GM10248 (cell line): ENCODE data around the gene ARIH2.
"Not testable (repeated sequence)": the region's sequence is repeated elsewhere in the genome, so short reads cannot be mapped to it uniquely, and the experiment has no call there.

Experiments used
- CTCF ChIA-PET: fragments of 300-600 bp; sonication (Branson Sonifier 250); formaldehyde crosslinking; extraction: SDS; loops from one replicate; lab custom pipeline; 2021; ENCODE audit warnings: antibody characterized with exemption; lab: Yijun Ruan, JAX
- POLR2A ChIA-PET: fragments of 350-650 bp; sonication (Branson Sonifier 250); formaldehyde crosslinking; extraction: SDS; loops from one replicate; lab custom pipeline; 2020; ENCODE audit warnings: antibody characterized with exemption; lab: Yijun Ruan, JAX
- DNase-seq: peaks from one replicate; pipeline ENCODE4 v3.0.0; 2012; ENCODE audit errors: extremely low spot score
- CTCF ChIP-seq: IDR thresholded peaks from 2 replicates; pipeline ENCODE4 v1.5.1; 2012; ENCODE audit warnings: mild to moderate bottlenecking, low read depth; ENCODE audit errors: extremely low read depth, missing control alignments, control extremely low read depth

ARIH2 gene

GRCh38 chr3:49005998-49006397 is 87.4 kb downstream of the ARIH2 start:
- ChIA-PET POLR2A (interaction anchor here (0.5 to 6.5 kb wide), 5 partner anchors 11 to 128 kb away, joined by 4 to 50 read pairs (median 20); partner anchors contain the start of genes DALRD3, IMPDH2 and NDUFAF3), CTCF (interaction anchor here (1.2 to 11.8 kb wide), 8 partner anchors 8 to 286 kb away, joined by 3 to 131 read pairs (median 10); partner anchors contain the start of genes DALRD3, NDUFAF3 and P4HTM)
- TF ChIP-seq CTCF = no peak
- DNase-seq = no peak

GRCh38 chr3:49006408-49007067 is 87.9 kb downstream of the ARIH2 start:
- ChIA-PET CTCF (interaction anchor here (0.6 to 11.8 kb wide), 15 partner anchors 9 to 570 kb away, joined by 3 to 131 read pairs (median 5); partner anchors contain the start of genes DALRD3, IMPDH2, KLHDC8B and NDUFAF3), POLR2A (interaction anchor here (0.6 to 6.5 kb wide), 14 partner anchors 9 to 464 kb away, joined by 3 to 50 read pairs (median 4); partner anchors contain the start of genes DAG1, DALRD3, IMPDH2 and NDUFAF3)
- no peak for TF ChIP-seq CTCF
- no peak for DNase-seq

GRCh38 chr3:49007068-49007770 is 88.6 kb downstream of the ARIH2 start, which contains the start of gene WDR6:
WDR6 (plus strand) TSS chr3:49007391; CDS start chr3:49007432, 41 bp downstream.
- TF ChIP-seq CTCF = peak; percentile 50
- CTCF ChIA-PET = interaction anchor here (0.6 to 11.8 kb wide), 17 partner anchors 8 to 571 kb away, joined by 3 to 131 read pairs (median 4); partner anchors contain the start of genes ARIH2, DALRD3, IMPDH2 and KLHDC8B
- POLR2A ChIA-PET = interaction anchor here (0.6 to 6.5 kb wide), 15 partner anchors 9 to 1712 kb away, joined by 3 to 50 read pairs (median 4); partner anchors contain the start of genes DAG1, DALRD3, IMPDH2 and NDUFAF3
- peak; percentile 98 for DNase-seq

DNA sequence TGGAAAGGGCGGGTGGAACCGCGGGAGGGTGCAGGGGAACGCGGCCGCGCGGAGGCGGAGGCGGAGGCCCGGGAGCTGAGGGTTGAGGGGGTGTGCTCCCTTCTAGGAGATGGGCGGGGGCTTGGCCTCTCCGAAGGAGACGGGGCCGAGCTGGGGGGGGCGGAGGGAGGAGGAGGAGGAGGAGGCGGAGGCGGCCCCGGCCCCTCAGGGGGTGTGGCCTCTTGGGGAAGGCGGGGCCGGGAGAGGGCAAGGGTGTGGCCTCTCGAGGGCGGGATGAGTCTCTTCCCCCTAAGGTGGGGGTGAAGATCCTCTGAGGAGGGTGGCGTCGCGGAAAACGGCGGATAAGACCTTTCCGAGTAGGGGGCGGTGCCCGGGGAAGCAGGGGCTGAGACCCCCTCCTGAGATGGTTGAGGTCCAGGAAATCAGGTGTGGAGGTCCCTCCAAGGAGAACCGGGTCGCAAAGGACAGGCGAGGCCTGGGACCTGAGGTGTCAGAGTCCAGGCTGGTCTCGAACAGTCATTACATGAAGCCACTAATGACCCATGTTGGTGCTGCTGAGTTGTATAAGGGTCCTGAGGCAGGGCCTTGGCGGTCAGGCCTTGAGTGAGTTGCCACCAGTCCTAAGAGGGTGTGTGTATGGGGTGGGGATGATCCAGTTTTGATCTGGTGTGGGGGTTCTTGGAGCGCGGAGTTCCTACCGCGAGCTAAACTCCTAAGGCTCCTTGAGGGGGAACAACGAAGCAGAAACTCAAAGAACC is 89.3 kb downstream of the ARIH2 start:
- ChIA-PET POLR2A (interaction anchor here (0.6 to 6.5 kb wide), 10 partner anchors 9 to 1712 kb away, joined by 3 to 50 read pairs (median 6); partner anchors contain the start of genes DAG1, DALRD3, IMPDH2 and NDUFAF3), CTCF (interaction anchor here (0.9 to 11.8 kb wide), 11 partner anchors 11 to 572 kb away, joined by 3 to 131 read pairs (median 6); partner anchors contain the start of genes ARIH2, DALRD3, KLHDC8B and NDUFAF3)
- peak; percentile 86 for DNase-seq
- no peak for TF ChIP-seq CTCF

GRCh38 chr3:49008627-49009026 is 90.0 kb downstream of the ARIH2 start:
- CTCF ChIA-PET = interaction anchor here (1.5 to 11.8 kb wide), 5 partner anchors 12 to 48 kb away, joined by 3 to 131 read pairs (median 16); partner anchors contain the start of genes DALRD3, NDUFAF3 and P4HTM
- POLR2A ChIA-PET = interaction anchor here (0.6 to 6.5 kb wide), 5 partner anchors 9 to 1600 kb away, joined by 3 to 50 read pairs (median 5); partner anchors contain the start of genes DALRD3 and NDUFAF3
- not testable (repeated sequence) for DNase-seq

GRCh38 chr3:49009396-49009795 is 90.8 kb downstream of the ARIH2 start:
- POLR2A ChIA-PET = interaction anchor here (0.7 to 6.5 kb wide), 3 partner anchors 8 to 1600 kb away, joined by 4 to 50 read pairs (median 6); partner anchors contain the start of genes DALRD3 and NDUFAF3
- DNase-seq = no peak
- no peak for TF ChIP-seq CTCF
- CTCF ChIA-PET = interaction anchor here (4.0 to 11.8 kb wide), 3 partner anchors 11 to 21 kb away, joined by 16 to 131 read pairs (median 57); partner anchors contain the start of genes DALRD3, NDUFAF3 and P4HTM
